Activated naive CD4-positive, alpha-beta T cell treated with anti-CD3 and anti-CD28 coated beads, Interleukin-2, amount 50 U/mL, for 24 hours (primary cell): ENCODE results near the gene KRTAP2-1.
A peak's percentile ranks its signal among the peaks of the same experiment; 100 is the strongest.
"Not testable (repeated sequence)": the region's sequence is repeated elsewhere in the genome, so short reads cannot be mapped to it uniquely, and the experiment has no call there.

ENCODE experiments used
- H3K27ac Mint-ChIP-seq: one replicate; pipeline ENCODE4 v1.8.0; 2021; ENCODE audit warnings: mild to moderate bottlenecking, mixed read lengths
- H3K27me3 Mint-ChIP-seq: one replicate; pipeline ENCODE4 v1.8.0; 2021; ENCODE audit warnings: mixed read lengths
- H3K36me3 Mint-ChIP-seq: one replicate; pipeline ENCODE4 v1.8.0; 2021; ENCODE audit warnings: mixed read lengths
- H3K4me1 Mint-ChIP-seq: one replicate; pipeline ENCODE4 v1.8.0; 2021; ENCODE audit warnings: mixed read lengths
- H3K4me3 Mint-ChIP-seq: one replicate; pipeline ENCODE4 v1.8.0; 2021; ENCODE audit warnings: mild to moderate bottlenecking, mixed read lengths
- H3K9me3 Mint-ChIP-seq: one replicate; pipeline ENCODE4 v1.8.0; 2021; ENCODE audit warnings: mixed read lengths

Gene KRTAP2-1

DNA sequence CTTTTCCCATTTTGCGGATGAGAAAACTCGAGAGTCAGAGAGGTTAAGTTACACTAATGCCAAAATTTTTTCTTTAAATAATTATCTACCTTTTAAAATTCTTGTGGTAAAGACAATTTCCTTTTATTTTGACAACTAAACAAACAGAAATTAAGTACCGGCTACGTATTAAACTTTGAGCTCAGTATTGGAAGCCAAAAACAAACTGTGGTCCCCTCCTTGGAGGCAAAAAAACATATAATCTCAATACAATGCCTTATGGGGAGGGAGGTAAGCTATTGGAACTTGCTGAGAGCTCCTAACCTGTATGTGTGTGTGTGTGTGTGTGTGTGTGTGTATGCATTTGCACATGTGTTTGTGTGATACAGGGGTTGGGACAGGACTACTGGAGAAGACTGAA lies 16.3 kb upstream of the KRTAP2-1 start:
- Mint-ChIP-seq H3K27me3 (peaks cover 16% of the 10 kb centered on the region), H3K4me3 (no peak overlapping the region), H3K36me3 (no peaks in the 10 kb centered on the region), H3K27ac (peak overlapping the region; percentile 0), H3K4me1 (no peaks in the 10 kb centered on the region), H3K9me3 (no peaks in the 10 kb centered on the region)

DNA sequence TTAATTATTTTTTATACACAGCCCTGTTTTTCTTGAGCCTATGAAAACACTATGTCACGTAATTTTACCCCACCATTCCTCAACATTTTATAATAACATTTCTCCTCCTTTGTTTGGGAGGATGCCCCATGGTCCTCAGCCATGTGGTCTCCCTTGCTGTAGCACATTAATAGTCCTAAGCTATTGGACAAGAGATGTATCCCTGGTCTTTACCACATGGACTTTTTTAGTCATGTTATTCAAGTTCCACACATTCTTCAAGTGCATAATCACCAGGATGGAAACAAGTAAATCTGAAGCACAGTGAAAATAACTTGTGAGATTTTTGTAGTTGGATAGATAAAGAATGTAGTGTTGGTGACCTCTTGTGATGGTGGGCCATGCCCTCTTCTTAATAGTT lies 14.8 kb upstream of the KRTAP2-1 start:
- no peaks in the 10 kb centered on the region for H3K9me3 Mint-ChIP-seq
- no peaks in the 10 kb centered on the region for H3K36me3 Mint-ChIP-seq
- H3K4me3 Mint-ChIP-seq: no peak overlapping the region
- H3K27ac Mint-ChIP-seq: no peak overlapping the region
- H3K27me3 Mint-ChIP-seq: peaks cover 20% of the 10 kb centered on the region
- no peaks in the 10 kb centered on the region for H3K4me1 Mint-ChIP-seq

DNA sequence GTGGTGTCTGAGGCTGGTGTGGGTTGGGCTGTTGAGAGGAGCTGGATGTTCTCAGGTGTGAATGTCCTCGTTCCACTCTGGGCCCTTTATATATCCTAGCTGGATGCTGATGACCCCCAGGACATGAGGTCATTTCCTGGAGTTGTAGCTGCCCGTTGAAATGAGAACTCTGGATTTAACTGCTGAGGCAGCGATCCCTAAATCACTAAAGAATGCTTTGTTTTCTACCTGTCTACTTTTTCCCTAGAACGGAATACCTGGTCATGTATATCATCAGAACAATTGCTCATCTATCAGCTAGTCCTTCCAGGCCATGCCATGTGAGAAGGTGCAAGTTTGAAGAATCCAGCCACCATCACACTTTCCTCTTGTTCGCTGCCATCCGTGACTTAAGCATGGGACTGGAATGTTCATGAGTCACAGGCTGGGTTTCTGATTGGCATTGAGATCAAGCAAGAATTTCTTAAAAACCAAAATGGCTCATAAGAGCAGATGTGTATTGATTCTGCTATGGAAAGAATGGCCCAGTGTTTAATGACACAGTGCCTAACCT lies 13.0 kb upstream of the KRTAP2-1 start, which contains the start of gene KRTAP2-3:
KRTAP2-3 (minus strand) TSS at position 63 of the 553 bp plus-strand sequence. CDS start 64 bp downstream, outside the sequence.
- Mint-ChIP-seq H3K36me3 (no peaks in the 10 kb centered on the region), H3K27me3 (peaks cover 25% of the 10 kb centered on the region), H3K9me3 (no peaks in the 10 kb centered on the region), H3K4me3 (no peak within 1 kb of the TSS), H3K4me1 (no peaks in the 10 kb centered on the region), H3K27ac (no peak within 1 kb of the TSS)

GRCh38 chr17:41059276-41060051 lies 12.3 kb upstream of the KRTAP2-1 start:
- not testable (repeated sequence) for H3K27ac Mint-ChIP-seq, H3K9me3 Mint-ChIP-seq, H3K36me3 Mint-ChIP-seq, H3K4me3 Mint-ChIP-seq, H3K4me1 Mint-ChIP-seq
- H3K27me3 Mint-ChIP-seq: peaks cover 26% of the 10 kb centered on the region

- Mint-ChIP-seq H3K27ac (no peak overlapping the region), H3K27me3 (peaks cover 26% of the 10 kb centered on the region), H3K4me1 (no peaks in the 10 kb centered on the region), H3K4me3 (no peak overlapping the region), H3K9me3 (no peaks in the 10 kb centered on the region), H3K36me3 (no peaks in the 10 kb centered on the region)
Measured at GRCh38 chr17:41058741-41059140, 11.6 kb upstream of the KRTAP2-1 start.

- Mint-ChIP-seq H3K4me3 (no peak overlapping the region), H3K9me3 (no peaks in the 10 kb centered on the region), H3K36me3 (no peaks in the 10 kb centered on the region), H3K27me3 (peaks cover 26% of the 10 kb centered on the region), H3K27ac (no peak overlapping the region), H3K4me1 (no peaks in the 10 kb centered on the region)
Measured at GRCh38 chr17:41057547-41057946, 10.4 kb upstream of the KRTAP2-1 start.

DNA sequence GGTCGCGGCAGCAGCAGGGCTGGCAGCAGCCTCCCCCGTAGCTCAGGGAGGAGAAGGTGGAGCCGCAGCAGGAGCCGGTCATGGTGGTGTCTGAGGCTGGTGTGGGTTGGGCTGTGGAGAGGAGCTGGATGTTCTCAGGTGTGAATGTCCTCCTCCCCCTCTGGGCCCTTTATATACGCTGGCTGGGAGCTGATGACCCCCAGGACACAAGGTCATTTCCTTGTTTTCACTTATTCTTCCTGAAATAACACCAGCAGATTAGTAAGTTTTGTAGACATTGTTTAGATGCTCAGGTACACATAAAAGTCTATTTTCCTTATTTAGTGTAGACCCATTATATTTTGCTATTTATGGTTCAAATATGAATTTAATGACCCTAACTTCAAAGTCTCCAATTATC lies 8.0 kb upstream of the KRTAP2-1 start, which contains the start of gene KRTAP2-2:
KRTAP2-2 (minus strand) TSS at position 101 of the 400 bp plus-strand sequence; CDS start at position 82, 19 bp downstream.
- H3K27me3 Mint-ChIP-seq: peaks cover 17% of the 10 kb centered on the region
- not testable (repeated sequence) for H3K9me3 Mint-ChIP-seq, H3K36me3 Mint-ChIP-seq, H3K4me3 Mint-ChIP-seq, H3K4me1 Mint-ChIP-seq, H3K27ac Mint-ChIP-seq

- not testable (repeated sequence) for H3K9me3 Mint-ChIP-seq, H3K36me3 Mint-ChIP-seq, H3K4me3 Mint-ChIP-seq, H3K27ac Mint-ChIP-seq, H3K4me1 Mint-ChIP-seq
- H3K27me3 Mint-ChIP-seq: peaks cover 17% of the 10 kb centered on the region
Measured at GRCh38 chr17:41054556-41054955, 7.4 kb upstream of the KRTAP2-1 start.

- Mint-ChIP-seq H3K36me3 (no peaks in the 10 kb centered on the region), H3K27me3 (peaks cover 13% of the 10 kb centered on the region), H3K4me1 (no peaks in the 10 kb centered on the region), H3K27ac (no peak overlapping the region), H3K9me3 (no peaks in the 10 kb centered on the region), H3K4me3 (no peak overlapping the region)
Measured at GRCh38 chr17:41054025-41054424, 6.9 kb upstream of the KRTAP2-1 start.

- Mint-ChIP-seq H3K4me3 (no peak overlapping the region), H3K27me3 (peaks cover 8% of the 10 kb centered on the region), H3K27ac (no peak overlapping the region), H3K9me3 (no peaks in the 10 kb centered on the region), H3K4me1 (no peaks in the 10 kb centered on the region), H3K36me3 (no peaks in the 10 kb centered on the region)
Measured at GRCh38 chr17:41052566-41052965, 5.5 kb upstream of the KRTAP2-1 start.

DNA sequence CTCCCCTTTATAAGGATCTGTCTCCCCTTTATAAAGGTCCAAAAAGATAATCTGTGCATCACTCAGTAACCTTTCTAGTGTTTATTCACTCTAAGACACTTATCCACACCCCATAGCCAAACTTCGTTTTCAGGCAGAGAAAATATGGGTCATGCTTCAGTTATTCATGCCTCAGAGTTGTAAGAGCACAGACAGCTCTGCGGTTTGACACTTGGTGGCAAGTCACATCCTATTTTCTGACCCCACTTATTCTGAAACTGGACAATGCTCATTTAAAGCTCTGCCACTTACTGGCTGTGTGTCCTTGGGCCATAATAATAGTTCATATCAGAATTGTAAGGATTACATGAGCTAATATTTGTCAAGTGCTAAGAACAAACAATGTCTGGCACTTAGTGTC lies 2.0 kb upstream of the KRTAP2-1 start:
- no peaks in the 10 kb centered on the region for H3K9me3 Mint-ChIP-seq
- H3K4me1 Mint-ChIP-seq: no peaks in the 10 kb centered on the region
- no peak overlapping the region for H3K4me3 Mint-ChIP-seq
- no peaks in the 10 kb centered on the region for H3K36me3 Mint-ChIP-seq
- H3K27me3 Mint-ChIP-seq: peaks cover 4% of the 10 kb centered on the region
- no peak overlapping the region for H3K27ac Mint-ChIP-seq

GRCh38 chr17:41048441-41048840 lies 1.3 kb upstream of the KRTAP2-1 start:
- H3K27ac Mint-ChIP-seq: no peak overlapping the region
- H3K9me3 Mint-ChIP-seq: peaks cover 3% of the 10 kb centered on the region
- peaks cover 4% of the 10 kb centered on the region for H3K27me3 Mint-ChIP-seq
- H3K4me3 Mint-ChIP-seq: no peak overlapping the region
- H3K36me3 Mint-ChIP-seq: no peaks in the 10 kb centered on the region
- H3K4me1 Mint-ChIP-seq: peaks cover 3% of the 10 kb centered on the region

GRCh38 chr17:41042953-41043352 lies 4.2 kb downstream of the KRTAP2-1 start:
- Mint-ChIP-seq H3K4me1 (peaks cover 3% of the 10 kb centered on the region), H3K9me3 (peaks cover 6% of the 10 kb centered on the region), H3K27me3 (peaks cover 4% of the 10 kb centered on the region), H3K27ac (no peak overlapping the region), H3K4me3 (no peak overlapping the region), H3K36me3 (peaks cover 1% of the 10 kb centered on the region)

DNA sequence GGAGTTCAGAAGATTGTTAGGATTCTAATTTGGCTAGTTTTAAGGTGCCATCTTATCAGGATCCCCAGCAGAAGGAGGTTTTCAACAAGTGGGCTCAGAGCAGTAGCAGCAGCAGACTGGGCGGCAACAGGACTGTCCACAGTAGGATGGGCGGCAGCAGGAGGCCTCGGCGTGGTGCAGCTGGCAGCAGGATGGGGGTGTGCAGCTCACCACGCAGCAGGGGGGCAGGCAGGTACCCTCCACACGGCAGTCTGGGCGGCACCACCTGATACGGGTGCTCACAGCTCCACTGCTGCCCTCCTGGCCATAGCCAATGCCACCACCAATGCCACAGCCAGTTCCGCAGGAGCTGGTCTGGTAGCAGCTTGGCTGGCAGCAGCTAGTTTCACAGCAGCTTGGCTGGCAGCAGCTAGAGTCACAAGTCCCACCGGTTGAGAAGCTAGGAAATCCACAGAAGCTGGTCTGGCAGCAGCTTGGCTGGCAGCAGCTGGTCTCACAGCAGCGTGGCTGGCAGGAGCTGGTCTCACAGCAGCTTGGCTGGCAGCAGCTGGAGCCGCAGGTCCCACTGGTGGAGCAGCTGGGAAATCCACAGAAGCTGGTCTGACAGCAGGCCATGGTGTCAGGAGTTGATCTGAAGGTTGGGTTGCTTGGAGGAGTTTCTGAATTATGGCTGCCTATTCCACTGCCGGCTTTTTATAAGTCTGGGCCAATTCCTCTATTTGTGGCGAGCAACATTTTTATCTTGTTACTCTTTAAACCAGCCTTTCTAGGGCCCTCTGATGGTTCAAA lies 6.1 kb downstream of the KRTAP2-1 start, which contains the start of gene KRTAP1-1:
KRTAP1-1 (minus strand) TSS at position 668 of the 789 bp plus-strand sequence; CDS start at position 615, 53 bp downstream.
- not testable (repeated sequence) for H3K36me3 Mint-ChIP-seq, H3K4me3 Mint-ChIP-seq, H3K4me1 Mint-ChIP-seq, H3K27me3 Mint-ChIP-seq, H3K9me3 Mint-ChIP-seq, H3K27ac Mint-ChIP-seq

- peaks cover 1% of the 10 kb centered on the region for H3K36me3 Mint-ChIP-seq
- no peak overlapping the region for H3K4me3 Mint-ChIP-seq
- no peaks in the 10 kb centered on the region for H3K4me1 Mint-ChIP-seq
- H3K9me3 Mint-ChIP-seq: no peaks in the 10 kb centered on the region
- H3K27ac Mint-ChIP-seq: no peak overlapping the region
- no peaks in the 10 kb centered on the region for H3K27me3 Mint-ChIP-seq
Measured at GRCh38 chr17:41037853-41038350, 9.2 kb downstream of the KRTAP2-1 start.
